Gastrocnemius medialis (tissue), 4 donors: ENCODE results near the gene GTPBP6. TPM values are rescaled to one million over a fixed set of nuclear protein-coding genes. Genes with fewer than 3 reads are reported as not detected.

ENCODE experiments used
- ATAC-seq, 2 donors: fragments of 150-250 bp; one replicate each; pipeline ENCODE4 v1.9.1; 2016
- DNase-seq, 2 donors: peaks; one replicate each; pipeline ENCODE4 v3.0.0-alpha.2; 2019
- H3K27ac ChIP-seq, 4 donors: fragments of 200-600 bp; sonication (generic); 1 replicate in 1 of 4; 2 replicates in 3 of 4; pipeline ENCODE4 v1.5.1; 2016 to 2018; ENCODE audit warnings: mild to moderate bottlenecking in 2 of 4, moderate library complexity in 1 of 4
- H3K27me3 ChIP-seq, 3 donors: fragments of 200-600 bp; sonication (generic) in 2 of 3; 1 replicate in 1 of 3; 2 replicates in 2 of 3; pipeline versions ENCODE4 v1.5.1 to v1.6.0; 2016 to 2019; ENCODE audit warnings: mild to moderate bottlenecking in 1 of 3, moderate library complexity in 1 of 3
- H3K36me3 ChIP-seq, 2 donors: fragments of 200-600 bp; sonication (generic) in 1 of 2; one replicate each; pipeline ENCODE4 v1.5.1; 2017 to 2018
- H3K4me1 ChIP-seq, 2 donors: fragments of 200-600 bp; sonication (generic) in 1 of 2; one replicate each; pipeline ENCODE4 v1.5.1; 2016 to 2017; ENCODE audit warnings: mild to moderate bottlenecking in 2 of 2
- H3K4me3 ChIP-seq, 4 donors: fragments of 200-600 bp; sonication (generic) in 3 of 4; 1 replicate in 1 of 4; 2 replicates in 3 of 4; pipeline ENCODE4 v1.5.1; 2016 to 2019; ENCODE audit warnings: mild to moderate bottlenecking in 2 of 4
- H3K9me3 ChIP-seq, 3 donors: fragments of 200-600 bp; sonication (generic) in 2 of 3; 1 replicate in 1 of 3; 2 replicates in 2 of 3; pipeline ENCODE4 v1.5.1; 2016 to 2019
- CTCF ChIP-seq, 5 experiments: fragments of 450-650 bp in 3 of 5; fragments of 200-600 bp in 2 of 5; sonication (generic) in 2 of 5; IDR thresholded peaks in 4 of 5; conservative IDR thresholded peaks in 1 of 5; 1 replicate in 4 of 5; 2 replicates in 1 of 5; pipeline ENCODE4 v1.5.1; 2016 to 2019; ENCODE audit warnings: antibody characterized with exemption in 5 of 5, mild to moderate bottlenecking in 3 of 5, moderate library complexity in 3 of 5
- POLR2A ChIP-seq, 2 donors: fragments of 450-650 bp; IDR thresholded peaks; one replicate each; pipeline ENCODE4 v1.6.1; 2017; ENCODE audit warnings: antibody characterized with exemption in 2 of 2, mild to moderate bottlenecking in 2 of 2, moderate library complexity in 2 of 2
- in situ Hi-C, 4 donors: fragments of 200-750 bp; cut with MboI; loops; one replicate each; pipeline versions ENCODE4 v1.15.0 to v1.8.0; 2017; ENCODE audit warnings: low sequenced_read_pairs in 4 of 4
- intact Hi-C: fragments of 100-400 bp; cut with DNase I; formaldehyde crosslinking; loops from one replicate; pipeline ENCODE4 v1.15.1; 2023; ENCODE audit warnings: low total_unique reads
- total RNA-seq, 4 donors: library from RNA; depleted of rRNA; stranded (reverse); fragments of >200 nt; gene quantifications; one replicate each; pipeline versions ENCODE4 v1.1.0 to v1.2.3, GENCODE V29; 2016

The GTPBP6 gene
- total RNA-seq, 4 donors from 2014 or later, result 40.1 to 79.4 (median 46.9) TPM

GRCh38 chrX:319579-320125, 1.1 kb upstream of the GTPBP6 start:
- peaks cover 0 to 4% (median 2%) of the 10 kb centered on the region in 3 donors for H3K27me3 ChIP-seq
- DNase-seq (no peak), ATAC-seq (no peak)
- no peak for TF ChIP-seq CTCF (IDR thresholded peaks at IDR 0.05 in 4 of 5, conservative IDR thresholded peaks at IDR 0.05 in 1 of 5)
- no peak for TF ChIP-seq POLR2A (IDR thresholded peaks at IDR 0.05)
- intact Hi-C loops, result loop anchor here (2.0 to 5.0 kb wide), 2 partner anchors 51 to 68 kb away; partner anchors contain the start of gene PPP2R3B
- H3K36me3 ChIP-seq, result peaks cover 0 to 7% of the 10 kb centered on the region in 2 donors
- H3K4me3 ChIP-seq, result peak overlapping the region; percentile 86 to 94 (median 90)
- H3K27ac ChIP-seq, result peak overlapping the region; percentile 83 to 91 (median 86)
- H3K4me1 ChIP-seq, result peaks cover 9 to 22% of the 10 kb centered on the region in 2 donors
- in situ Hi-C loops, result loop anchor here in 1 of 4 donors (10.0 kb wide), 1 partner anchor 65 kb away; the partner anchor contains the start of gene PPP2R3B
- no peaks in the 10 kb centered on the region for H3K9me3 ChIP-seq

DNA sequence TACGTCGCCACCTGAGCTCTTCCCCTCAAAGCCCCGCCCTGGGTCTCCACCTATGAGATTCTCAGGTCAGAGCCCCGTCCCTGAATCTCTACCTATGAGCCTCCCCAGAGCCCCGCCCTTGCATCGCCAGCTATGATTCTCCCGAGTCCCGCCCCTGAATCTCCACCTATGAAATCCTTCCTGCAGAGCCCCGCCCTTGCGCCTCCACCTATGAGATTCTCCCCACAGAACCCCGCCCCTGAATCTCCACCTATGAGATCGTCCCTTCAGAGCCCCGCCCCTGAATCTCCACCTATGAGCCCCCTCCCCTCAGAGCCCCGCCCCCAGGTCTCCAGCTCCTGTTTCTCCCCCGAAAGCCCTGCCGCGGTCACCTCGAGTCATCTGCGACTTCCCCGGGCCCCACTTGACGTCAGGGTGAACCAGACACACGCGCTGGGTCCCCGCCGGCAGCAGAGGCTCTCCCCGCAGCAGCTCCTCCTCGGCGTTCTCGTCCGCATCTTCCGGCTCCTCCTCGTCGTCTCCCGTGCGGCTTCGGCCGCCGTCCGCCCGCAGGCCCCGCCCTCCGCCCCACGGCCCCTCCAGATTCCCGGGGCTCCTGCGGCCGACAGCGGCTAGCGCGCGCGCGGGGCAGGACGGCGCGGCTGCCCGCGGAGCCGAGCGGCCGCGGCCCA, 393 bp downstream of the GTPBP6 start:
- in situ Hi-C loops (no loop called here), intact Hi-C loops (loop anchor here (2.0 to 5.0 kb wide), 2 partner anchors 53 to 69 kb away; partner anchors contain the start of gene PPP2R3B)
- Histone ChIP-seq H3K36me3 (peaks cover 0 to 19% of the 10 kb centered on the region in 2 donors), H3K27ac (peak overlapping the region; percentile 91 to 99 (median 99)), H3K9me3 (no peaks in the 10 kb centered on the region), H3K27me3 (no peaks in the 10 kb centered on the region), H3K4me3 (peak overlapping the region; percentile 65 to 89 (median 86)), H3K4me1 (peaks cover 9 to 22% of the 10 kb centered on the region in 2 donors)
- ATAC-seq, result peak; percentile 86 to 87
- TF ChIP-seq POLR2A (IDR thresholded peaks at IDR 0.05), result peak; percentile 88
- TF ChIP-seq CTCF (IDR thresholded peaks at IDR 0.05 in 4 of 5, conservative IDR thresholded peaks at IDR 0.05 in 1 of 5), result no peak
- peak; percentile 99 to 100 for DNase-seq

GRCh38 chrX:317424-318067, 1.1 kb downstream of the GTPBP6 start:
- Histone ChIP-seq H3K27ac (peak overlapping the region; percentile 91 to 99 (median 99)), H3K36me3 (peaks cover 0 to 25% of the 10 kb centered on the region in 2 donors), H3K27me3 (no peaks in the 10 kb centered on the region), H3K4me3 (peak overlapping the region; percentile 65 to 89 (median 86)), H3K4me1 (peaks cover 9 to 18% of the 10 kb centered on the region in 2 donors), H3K9me3 (no peaks in the 10 kb centered on the region)
- DNase-seq (no peak), ATAC-seq (no peak)
- TF ChIP-seq POLR2A (IDR thresholded peaks at IDR 0.05), result no peak
- no peak for TF ChIP-seq CTCF (IDR thresholded peaks at IDR 0.05 in 4 of 5, conservative IDR thresholded peaks at IDR 0.05 in 1 of 5)
- in situ Hi-C loops, result no loop called here
- intact Hi-C loops, result loop anchor here (2.0 to 5.0 kb wide), 2 partner anchors 53 to 70 kb away; partner anchors contain the start of gene PPP2R3B

DNA sequence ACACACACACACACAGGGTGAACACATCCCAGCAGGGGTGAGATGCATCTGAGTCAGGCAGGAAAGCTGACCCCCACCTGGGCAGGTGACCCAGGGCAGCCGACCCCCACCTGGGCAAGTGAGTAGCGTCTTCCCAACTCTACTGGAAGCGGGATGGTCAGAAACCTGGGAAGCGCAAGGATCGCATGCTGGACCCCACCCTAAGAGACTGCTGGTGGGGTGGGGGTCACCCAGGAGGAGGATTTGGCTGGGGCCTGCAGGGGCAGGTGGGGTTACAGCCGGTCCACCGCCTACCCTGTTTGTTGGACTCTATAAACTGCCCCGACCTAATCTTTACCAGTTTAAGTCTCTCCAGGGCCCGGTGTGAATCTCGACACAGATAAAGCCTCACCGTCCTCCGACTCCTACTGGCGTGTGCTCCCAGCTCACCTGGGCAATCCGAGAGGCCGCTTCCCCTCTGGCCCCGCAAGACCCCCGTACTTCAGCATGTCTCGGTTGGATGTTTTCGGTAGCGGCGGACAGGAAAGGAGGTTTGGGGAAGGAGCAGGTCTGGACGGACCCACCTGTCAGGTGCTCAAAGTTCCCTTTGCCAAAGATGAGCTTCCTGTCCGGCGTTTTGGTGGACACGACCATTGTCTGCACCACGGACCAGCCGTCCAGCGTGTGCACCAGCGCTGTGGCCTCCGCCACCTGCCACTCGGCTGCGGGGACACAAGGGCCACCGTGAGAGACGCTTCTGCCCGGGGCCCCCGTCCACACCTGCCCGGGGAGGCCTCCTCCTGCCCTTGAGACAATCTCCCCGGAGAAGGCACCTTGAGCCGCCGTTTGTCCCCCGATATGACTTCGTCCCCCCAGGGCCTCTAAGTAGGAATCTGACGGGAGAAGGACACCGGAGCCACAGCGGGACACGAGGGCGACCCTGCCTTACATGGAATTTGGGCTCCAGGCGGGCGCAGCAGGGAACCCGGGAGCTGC, 2.0 kb downstream of the GTPBP6 start:
- in situ Hi-C loops, result no loop called here
- Histone ChIP-seq H3K4me3 (no peak overlapping the region), H3K27ac (peak overlapping the region; percentile 12 to 99 (median 95)), H3K27me3 (no peaks in the 10 kb centered on the region), H3K36me3 (peaks cover 0 to 34% of the 10 kb centered on the region in 2 donors), H3K4me1 (peaks cover 9 to 18% of the 10 kb centered on the region in 2 donors), H3K9me3 (no peaks in the 10 kb centered on the region)
- no peak for DNase-seq
- intact Hi-C loops, result loop anchor here (5.0 kb wide), 1 partner anchor 71 kb away; the partner anchor contains the start of gene PPP2R3B
- TF ChIP-seq CTCF (IDR thresholded peaks at IDR 0.05 in 4 of 5, conservative IDR thresholded peaks at IDR 0.05 in 1 of 5), result no peak
- no peak for TF ChIP-seq POLR2A (IDR thresholded peaks at IDR 0.05)
- ATAC-seq, result no peak
